Endothelial cell of umbilical vein (primary cell): ENCODE data around the gene PPP1R16B.

Experiments used
- EZH2 ChIP-seq: IDR thresholded peaks from 2 replicates; pipeline ENCODE4 v1.6.1; 2012; ENCODE audit warnings: borderline replicate concordance, low read depth, mild to moderate bottlenecking, moderate library complexity, low read length, inconsistent platforms; ENCODE audit not compliant: severe bottlenecking
- MYC ChIP-seq: IDR thresholded peaks from one replicate; pipeline ENCODE4 v1.6.1; 2011; ENCODE audit warnings: mild to moderate bottlenecking, low read depth, low read length
- POLR2A ChIP-seq: IDR thresholded peaks from 2 replicates; pipeline ENCODE4 v1.6.1; 2012; ENCODE audit warnings: low read depth, mild to moderate bottlenecking, control low read depth, low read length
- POLR2AphosphoS5 ChIP-seq: IDR thresholded peaks from 2 replicates; pipeline ENCODE4 v1.6.1; 2012; ENCODE audit warnings: low read depth, mild to moderate bottlenecking, control low read depth, low read length, moderate library complexity; ENCODE audit not compliant: insufficient read depth
- TF ChIP-seq, protein P1 (sequence below), 2 donors: IDR thresholded peaks; 1 replicate in 1 of 2; 2 replicates in 1 of 2; pipeline ENCODE4 v1.5.1; 2011; ENCODE audit warnings: low read length in 2 of 2, mild to moderate bottlenecking in 2 of 2, moderate library complexity in 2 of 2, control low read depth in 1 of 2, inconsistent platforms in 1 of 2, low read depth in 1 of 2; ENCODE audit not compliant: insufficient read depth in 1 of 2; ENCODE audit errors: extremely low read depth in 1 of 2

DNA sequence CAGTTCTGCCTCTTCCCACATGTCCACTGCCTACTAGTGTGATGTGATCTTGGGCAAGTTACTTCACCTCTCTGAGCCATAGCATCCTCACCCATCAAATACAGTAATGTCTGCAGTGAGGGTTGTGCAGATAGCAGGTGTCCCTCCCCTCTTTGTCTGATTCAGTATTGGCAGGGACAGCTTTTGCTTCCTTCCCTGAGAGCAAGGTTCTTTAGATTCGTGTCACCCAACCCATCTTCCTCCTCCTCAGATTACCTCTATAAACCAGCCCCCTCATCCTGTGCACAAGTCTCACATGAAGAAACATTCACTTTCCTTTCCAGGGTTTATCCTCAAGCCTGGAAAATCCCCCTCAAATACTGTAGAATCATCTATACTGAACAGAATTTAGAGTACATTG is 41.9 kb upstream of the PPP1R16B start:
- TF ChIP-seq POLR2A (no peak), EZH2 (no peak), MYC (no peak), POLR2AphosphoS5 (no peak)
- TF ChIP-seq, protein P1, sequence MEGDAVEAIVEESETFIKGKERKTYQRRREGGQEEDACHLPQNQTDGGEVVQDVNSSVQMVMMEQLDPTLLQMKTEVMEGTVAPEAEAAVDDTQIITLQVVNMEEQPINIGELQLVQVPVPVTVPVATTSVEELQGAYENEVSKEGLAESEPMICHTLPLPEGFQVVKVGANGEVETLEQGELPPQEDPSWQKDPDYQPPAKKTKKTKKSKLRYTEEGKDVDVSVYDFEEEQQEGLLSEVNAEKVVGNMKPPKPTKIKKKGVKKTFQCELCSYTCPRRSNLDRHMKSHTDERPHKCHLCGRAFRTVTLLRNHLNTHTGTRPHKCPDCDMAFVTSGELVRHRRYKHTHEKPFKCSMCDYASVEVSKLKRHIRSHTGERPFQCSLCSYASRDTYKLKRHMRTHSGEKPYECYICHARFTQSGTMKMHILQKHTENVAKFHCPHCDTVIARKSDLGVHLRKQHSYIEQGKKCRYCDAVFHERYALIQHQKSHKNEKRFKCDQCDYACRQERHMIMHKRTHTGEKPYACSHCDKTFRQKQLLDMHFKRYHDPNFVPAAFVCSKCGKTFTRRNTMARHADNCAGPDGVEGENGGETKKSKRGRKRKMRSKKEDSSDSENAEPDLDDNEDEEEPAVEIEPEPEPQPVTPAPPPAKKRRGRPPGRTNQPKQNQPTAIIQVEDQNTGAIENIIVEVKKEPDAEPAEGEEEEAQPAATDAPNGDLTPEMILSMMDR (IDR thresholded peaks at IDR 0.05; ENCODE audit: extremely low read depth in 1 of 2, insufficient read depth in 1 of 2, low read depth in 1 of 2, low read length in 2 of 2), result no peak
